ENCODE results near the gene CD46. TPM values are rescaled to one million over a fixed set of nuclear protein-coding genes. Genes with fewer than 3 reads are reported as not detected.

The CD46 gene
- total and polyA plus RNA-seq, 7 donors: 18.6 to 143 (median 104) TPM

GRCh38 chr1:207791290-207791689 lies 39.4 kb downstream of the CD46 start:
- intact Hi-C loops (cut with DNase I): loop anchor here (10.0 kb wide), 1 partner anchor 146 kb away; the partner anchor contains the start of gene CR1L
- 94 to 95% methylated on average over 7 of the region's 7 CpGs for WGBS, 2 donors

GRCh38 chr1:207793327-207793726 lies 41.5 kb downstream of the CD46 start:
- Histone ChIP-seq H3K9me3 (no peaks in the 10 kb centered on the region), H3K27ac (no peak overlapping the region), H3K4me3 (no peak overlapping the region), H3K27me3 (no peaks in the 10 kb centered on the region), H3K4me1 (peaks cover 0 to 9% (median 0%) of the 10 kb centered on the region in 4 donors), H3K36me3 (peaks cover 0 to 32% (median 1%) of the 10 kb centered on the region in 4 donors)
- intact Hi-C loops (cut with DNase I): loop anchor here (10.0 kb wide), 1 partner anchor 149 kb away; the partner anchor contains the start of gene CR1L
- no peak for DNase-seq
- TF ChIP-seq POLR2A (IDR thresholded peaks at IDR 0.05) (no peak), EP300 (IDR thresholded peaks at IDR 0.05) (no peak), POLR2AphosphoS5 (IDR thresholded peaks at IDR 0.05) (no peak), CTCF (IDR thresholded peaks at IDR 0.05) (no peak)

More at GRCh38 chr1:207791290-207791689, 39.4 kb downstream of the CD46 start:
- no peak for DNase-seq
- Histone ChIP-seq H3K36me3 (peaks cover 0 to 40% (median 1%) of the 10 kb centered on the region in 4 donors), H3K4me3 (no peak overlapping the region), H3K27ac (no peak overlapping the region), H3K4me1 (no peaks in the 10 kb centered on the region), H3K27me3 (no peaks in the 10 kb centered on the region), H3K9me3 (no peaks in the 10 kb centered on the region)
- TF ChIP-seq EP300 (IDR thresholded peaks at IDR 0.05) (no peak), CTCF (IDR thresholded peaks at IDR 0.05) (no peak), POLR2AphosphoS5 (IDR thresholded peaks at IDR 0.05) (no peak), POLR2A (IDR thresholded peaks at IDR 0.05) (no peak)

DNA sequence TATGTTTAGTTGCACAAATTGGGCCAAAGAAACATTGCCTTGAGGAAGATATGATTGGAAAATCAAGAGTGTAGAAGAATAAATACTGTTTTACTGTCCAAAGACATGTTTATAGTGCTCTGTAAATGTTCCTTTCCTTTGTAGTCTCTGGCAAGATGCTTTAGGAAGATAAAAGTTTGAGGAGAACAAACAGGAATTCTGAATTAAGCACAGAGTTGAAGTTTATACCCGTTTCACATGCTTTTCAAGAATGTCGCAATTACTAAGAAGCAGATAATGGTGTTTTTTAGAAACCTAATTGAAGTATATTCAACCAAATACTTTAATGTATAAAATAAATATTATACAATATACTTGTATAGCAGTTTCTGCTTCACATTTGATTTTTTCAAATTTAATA lies 43.0 kb downstream of the CD46 start:
- 49 to 74% methylated on average over 2 of the region's 2 CpGs for WGBS, 2 donors
- intact Hi-C loops (cut with DNase I): loop anchor here (5.0 to 10.0 kb wide), 2 partner anchors 43 to 150 kb away; partner anchors contain the start of genes CD46 and CR1L

DNA sequence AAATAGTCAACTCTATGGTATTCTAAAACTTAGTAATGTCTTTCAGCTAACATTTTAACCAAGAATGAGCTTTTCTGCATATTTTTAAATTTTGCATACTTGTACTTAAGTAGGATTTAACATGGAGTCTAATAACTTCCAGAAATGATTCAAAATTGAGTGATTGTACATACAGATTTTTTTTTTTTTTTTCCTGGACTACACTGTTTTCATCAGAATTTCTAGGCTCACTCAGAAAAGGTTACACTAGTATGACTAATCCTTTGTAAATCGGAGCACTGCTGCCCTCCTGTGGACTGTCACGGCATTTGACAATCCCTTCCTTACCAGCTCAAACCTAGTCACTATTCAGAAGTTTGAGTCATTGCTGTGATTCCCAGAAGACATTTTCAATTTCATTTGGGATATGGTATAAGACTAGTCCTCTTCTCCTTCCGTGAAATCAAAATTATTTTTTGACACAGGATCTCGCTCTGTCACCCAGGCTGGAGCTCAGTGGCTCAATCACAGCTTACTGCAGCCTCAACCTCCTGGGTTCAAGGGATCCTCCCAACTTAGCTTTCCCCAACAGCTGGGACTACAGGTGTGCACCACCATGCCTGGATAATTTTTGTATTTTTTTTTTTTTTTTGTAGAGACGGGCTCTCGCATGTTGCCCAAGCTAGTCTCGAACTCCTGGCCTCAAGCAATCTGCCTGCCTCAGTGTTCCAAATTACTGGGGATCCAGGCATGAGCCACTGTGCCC lies 45.5 kb downstream of the CD46 start:
- Histone ChIP-seq H3K27me3 (no peaks in the 10 kb centered on the region), H3K4me3 (no peak overlapping the region), H3K36me3 (peaks cover 0 to 51% (median 19%) of the 10 kb centered on the region in 4 donors), H3K27ac (peak overlapping the region; percentile 17 to 55 (median 44)), H3K9me3 (no peaks in the 10 kb centered on the region), H3K4me1 (peaks cover 0 to 9% (median 0%) of the 10 kb centered on the region in 4 donors)
- DNase-seq: peak; percentile 88
- no peak for TF ChIP-seq EP300 (IDR thresholded peaks at IDR 0.05)
- TF ChIP-seq POLR2A (IDR thresholded peaks at IDR 0.05): no peak
- TF ChIP-seq CTCF (IDR thresholded peaks at IDR 0.05): peak; percentile 61 to 80 (median 72)
- TF ChIP-seq POLR2AphosphoS5 (IDR thresholded peaks at IDR 0.05): peak in 3 of 4 donors; percentile 29 to 51 (median 30)
- intact Hi-C loops (cut with DNase I): loop anchor here (5.0 to 10.0 kb wide), 2 partner anchors 45 to 153 kb away; partner anchors contain the start of genes CD46 and CR1L
- 45 to 53% methylated on average over 7 of the region's 7 CpGs for WGBS, 2 donors

More for the DNA sequence above, 43.0 kb downstream of the CD46 start:
- Histone ChIP-seq H3K36me3 (peaks cover 0 to 32% (median 1%) of the 10 kb centered on the region in 4 donors), H3K27me3 (no peaks in the 10 kb centered on the region), H3K9me3 (no peaks in the 10 kb centered on the region), H3K4me3 (no peak overlapping the region), H3K27ac (no peak overlapping the region), H3K4me1 (peaks cover 0 to 9% (median 0%) of the 10 kb centered on the region in 4 donors)
- TF ChIP-seq POLR2AphosphoS5 (IDR thresholded peaks at IDR 0.05) (no peak), POLR2A (IDR thresholded peaks at IDR 0.05) (no peak), CTCF (IDR thresholded peaks at IDR 0.05) (no peak), EP300 (IDR thresholded peaks at IDR 0.05) (no peak)
- no peak for DNase-seq

Measured in sigmoid colon (tissue), 7 donors.